HEK293 (cell line): ENCODE measurements around the gene NPHP4.

Source experiments
- HOXA7 ChIP-seq: sonication (generic); formaldehyde crosslinking; IDR thresholded peaks from 2 replicates; pipeline ENCODE4 v1.8.1; 2022; ENCODE audit warnings: missing genetic modification reagents, borderline replicate concordance
- TF ChIP-seq, protein P1 (sequence below): fragments of 450-650 bp; formaldehyde crosslinking; IDR thresholded peaks from 2 replicates; pipeline ENCODE4 v1.5.1; 2016; ENCODE audit warnings: missing biosample characterization, missing genetic modification characterization
- TF ChIP-seq, protein P2 (sequence below): IDR thresholded peaks from 2 replicates; pipeline ENCODE4 v1.6.1; 2011; ENCODE audit warnings: mild to moderate bottlenecking, low read depth, low read length, borderline replicate concordance

DNA sequence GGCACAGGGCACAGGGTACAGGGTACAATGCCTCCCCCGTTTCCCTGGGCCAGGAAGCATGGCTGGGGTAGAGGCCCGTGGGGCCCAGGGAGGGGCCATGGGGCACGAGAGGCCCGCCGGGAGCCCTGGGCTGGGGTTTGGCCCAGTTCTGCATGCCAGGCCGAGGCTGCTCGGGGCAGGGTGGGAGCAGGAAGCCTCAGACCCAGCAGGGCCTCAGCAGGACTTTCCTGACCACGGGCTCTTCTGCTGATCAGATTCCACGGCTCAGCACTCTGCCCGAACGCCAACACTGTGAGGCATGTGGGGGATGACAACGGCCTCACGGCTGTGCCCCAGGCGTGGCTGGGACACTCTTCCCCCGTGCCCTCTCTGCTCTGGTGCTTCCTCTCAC is 104.3 kb downstream of the NPHP4 start:
- TF ChIP-seq, protein P1, sequence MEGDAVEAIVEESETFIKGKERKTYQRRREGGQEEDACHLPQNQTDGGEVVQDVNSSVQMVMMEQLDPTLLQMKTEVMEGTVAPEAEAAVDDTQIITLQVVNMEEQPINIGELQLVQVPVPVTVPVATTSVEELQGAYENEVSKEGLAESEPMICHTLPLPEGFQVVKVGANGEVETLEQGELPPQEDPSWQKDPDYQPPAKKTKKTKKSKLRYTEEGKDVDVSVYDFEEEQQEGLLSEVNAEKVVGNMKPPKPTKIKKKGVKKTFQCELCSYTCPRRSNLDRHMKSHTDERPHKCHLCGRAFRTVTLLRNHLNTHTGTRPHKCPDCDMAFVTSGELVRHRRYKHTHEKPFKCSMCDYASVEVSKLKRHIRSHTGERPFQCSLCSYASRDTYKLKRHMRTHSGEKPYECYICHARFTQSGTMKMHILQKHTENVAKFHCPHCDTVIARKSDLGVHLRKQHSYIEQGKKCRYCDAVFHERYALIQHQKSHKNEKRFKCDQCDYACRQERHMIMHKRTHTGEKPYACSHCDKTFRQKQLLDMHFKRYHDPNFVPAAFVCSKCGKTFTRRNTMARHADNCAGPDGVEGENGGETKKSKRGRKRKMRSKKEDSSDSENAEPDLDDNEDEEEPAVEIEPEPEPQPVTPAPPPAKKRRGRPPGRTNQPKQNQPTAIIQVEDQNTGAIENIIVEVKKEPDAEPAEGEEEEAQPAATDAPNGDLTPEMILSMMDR = no peak
- no peak for TF ChIP-seq HOXA7 (CRISPR knock-in tag)
- TF ChIP-seq, protein P2, sequence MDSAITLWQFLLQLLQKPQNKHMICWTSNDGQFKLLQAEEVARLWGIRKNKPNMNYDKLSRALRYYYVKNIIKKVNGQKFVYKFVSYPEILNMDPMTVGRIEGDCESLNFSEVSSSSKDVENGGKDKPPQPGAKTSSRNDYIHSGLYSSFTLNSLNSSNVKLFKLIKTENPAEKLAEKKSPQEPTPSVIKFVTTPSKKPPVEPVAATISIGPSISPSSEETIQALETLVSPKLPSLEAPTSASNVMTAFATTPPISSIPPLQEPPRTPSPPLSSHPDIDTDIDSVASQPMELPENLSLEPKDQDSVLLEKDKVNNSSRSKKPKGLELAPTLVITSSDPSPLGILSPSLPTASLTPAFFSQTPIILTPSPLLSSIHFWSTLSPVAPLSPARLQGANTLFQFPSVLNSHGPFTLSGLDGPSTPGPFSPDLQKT = no peak
